GM19193 (cell line): ENCODE data around the gene HEG1.

Experiments used
- POLR2A ChIP-seq: IDR thresholded peaks from 4 replicates; pipeline ENCODE4 v1.6.1; 2011; ENCODE audit not compliant: insufficient read depth, insufficient read length; ENCODE audit errors: extremely low read depth

Gene HEG1

DNA sequence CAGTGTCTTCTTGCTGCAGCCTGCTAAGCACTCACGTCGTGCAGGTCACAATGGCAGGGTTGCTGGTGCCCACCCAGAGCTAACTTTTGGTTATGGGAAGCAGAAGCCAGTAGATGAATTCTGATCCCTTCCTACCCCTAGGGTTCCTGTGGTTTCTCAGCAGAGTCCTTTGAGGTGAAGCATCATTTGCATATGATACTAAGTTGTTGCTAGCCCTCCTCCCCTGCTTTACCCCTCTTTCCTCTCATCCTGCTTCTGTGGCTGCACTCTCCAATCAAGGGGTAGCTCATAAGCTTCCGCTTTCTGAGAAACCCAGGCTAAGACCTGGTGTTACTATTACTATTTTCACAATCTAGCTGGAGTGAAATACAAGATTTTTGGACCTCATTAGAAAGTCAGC lies 22.1 kb upstream of the HEG1 start:
- TF ChIP-seq POLR2A, result no peak

GRCh38 chr3:125076464-125076863 lies 20.7 kb upstream of the HEG1 start:
- TF ChIP-seq POLR2A, result no peak

GRCh38 chr3:125075738-125076137 lies 19.9 kb upstream of the HEG1 start:
- TF ChIP-seq POLR2A, result no peak

DNA sequence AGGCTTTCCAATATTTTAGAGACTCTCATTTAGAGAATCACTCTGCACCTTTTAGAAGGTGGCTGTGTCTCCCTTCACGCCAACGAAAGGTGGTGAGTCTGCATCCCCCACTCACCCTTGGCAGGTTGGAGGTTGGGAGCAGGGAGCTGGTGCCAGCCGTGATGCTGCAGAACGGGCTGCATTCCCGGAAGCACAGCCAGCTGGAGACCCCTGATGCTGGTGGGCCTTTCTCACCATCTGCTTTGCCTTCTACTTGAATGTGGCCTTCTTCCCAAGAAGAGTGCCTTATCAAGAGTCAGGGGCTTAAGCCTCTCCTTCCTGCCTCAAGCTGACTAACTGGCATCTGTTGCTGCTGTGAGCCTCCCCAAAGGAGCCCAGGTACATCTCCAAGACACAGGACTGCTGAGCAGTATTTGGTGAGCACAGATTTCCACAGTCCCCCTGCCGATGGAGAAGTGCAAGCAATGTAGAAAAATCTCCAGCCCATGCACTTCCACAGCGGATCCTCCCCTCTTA lies 17.7 kb upstream of the HEG1 start:
- TF ChIP-seq POLR2A, result no peak

DNA sequence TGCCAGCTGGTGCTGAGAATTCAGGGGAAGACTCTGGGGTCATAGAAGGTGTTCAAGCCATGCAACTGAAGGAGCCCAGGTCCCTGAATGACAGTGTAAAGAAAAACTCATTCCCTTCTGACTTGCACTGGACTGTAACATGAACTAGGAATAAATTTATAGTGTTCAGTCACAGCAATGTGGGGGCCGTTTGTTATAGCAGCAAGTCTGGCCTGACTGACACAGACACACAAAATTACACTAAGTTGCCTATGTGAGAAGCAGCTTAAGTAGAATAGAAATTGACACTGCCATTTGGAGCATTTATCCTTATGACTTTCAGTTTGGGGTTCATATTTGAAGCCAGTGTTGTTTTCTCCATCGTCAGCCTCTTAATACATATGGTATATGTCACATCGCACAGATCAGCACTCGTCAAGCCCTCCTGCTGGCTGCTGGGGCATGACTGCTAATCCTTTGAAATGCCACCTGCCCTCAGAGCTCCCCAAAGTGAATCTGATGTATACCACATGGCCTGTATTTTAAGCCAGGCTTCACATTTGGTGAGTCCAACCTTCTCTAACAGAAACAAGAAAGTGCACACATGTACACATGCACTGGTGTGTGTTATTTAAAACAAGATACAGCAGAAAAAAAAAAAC lies 17.1 kb upstream of the HEG1 start:
- TF ChIP-seq POLR2A, result no peak

DNA sequence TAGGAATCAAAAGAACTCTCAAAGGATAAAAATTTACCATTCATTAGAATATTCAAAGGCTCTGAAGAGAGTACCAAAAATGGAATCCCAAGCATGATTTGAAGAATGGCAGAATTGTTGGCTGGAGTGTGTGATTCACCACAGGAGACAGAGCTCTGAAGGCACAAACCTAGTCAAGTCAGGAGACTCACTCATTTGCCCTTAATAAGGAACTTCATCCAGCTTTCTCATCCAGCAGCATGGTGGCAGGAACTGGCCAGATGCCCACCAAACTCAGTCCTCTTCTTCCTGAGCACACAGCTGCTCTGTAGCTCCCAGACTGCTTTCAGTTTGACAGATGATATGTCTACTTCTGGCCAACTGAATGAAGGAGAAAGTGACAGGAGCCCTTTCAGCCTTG lies 16.5 kb upstream of the HEG1 start:
- TF ChIP-seq POLR2A, result no peak

DNA sequence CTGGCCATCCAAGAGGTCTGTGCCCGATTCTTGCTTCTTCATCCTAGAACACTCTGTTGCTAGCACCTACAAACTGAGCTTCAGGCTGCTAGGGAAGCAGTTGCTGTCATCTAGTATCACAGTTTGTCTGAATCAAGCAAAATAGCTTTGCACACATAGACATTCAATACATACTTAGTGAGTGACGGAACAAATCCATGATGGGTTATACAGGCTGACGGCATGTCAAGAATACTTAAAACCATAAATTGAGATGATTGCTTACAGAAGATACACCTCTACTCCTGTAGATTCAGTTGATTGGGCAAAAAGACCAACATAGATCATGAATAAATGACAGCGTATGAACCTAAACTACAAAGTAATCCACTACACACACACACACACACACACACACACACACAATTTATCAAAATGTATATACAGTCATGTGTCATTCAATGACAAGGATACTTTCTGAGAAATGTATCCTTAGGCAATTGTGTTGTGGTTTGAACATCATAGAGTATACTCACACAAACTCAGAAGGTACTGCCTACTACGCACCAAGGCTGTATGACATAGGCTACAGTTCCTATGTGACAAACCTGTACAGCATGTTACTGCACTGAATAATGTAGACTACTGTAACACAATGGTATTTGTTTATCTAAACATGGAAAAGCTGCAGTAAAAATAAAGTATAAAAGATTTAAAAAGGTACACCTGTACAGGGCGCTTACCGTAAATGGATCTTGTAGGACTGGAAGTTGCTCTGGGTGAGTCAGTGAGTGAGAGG lies 14.4 kb upstream of the HEG1 start:
- TF ChIP-seq POLR2A, result no peak

DNA sequence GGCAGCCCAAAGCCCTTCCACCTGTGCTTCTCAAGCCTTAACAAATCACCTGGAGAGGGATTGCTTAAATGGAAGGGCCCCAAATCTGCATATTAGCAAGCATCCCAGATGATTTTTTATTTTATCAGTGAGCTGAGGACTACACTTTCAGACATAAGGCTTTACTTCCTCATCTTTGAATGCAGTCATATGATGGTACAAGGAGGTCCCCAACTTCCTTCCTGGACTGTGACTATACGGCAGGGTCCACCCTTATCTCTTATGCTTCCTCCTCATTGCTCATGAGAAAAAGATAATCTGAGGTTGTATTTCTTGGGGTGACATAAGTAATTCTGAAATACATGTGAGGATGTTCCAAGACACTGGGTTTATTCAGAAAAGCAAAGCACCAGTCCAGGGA lies 13.7 kb upstream of the HEG1 start:
- TF ChIP-seq POLR2A, result no peak

DNA sequence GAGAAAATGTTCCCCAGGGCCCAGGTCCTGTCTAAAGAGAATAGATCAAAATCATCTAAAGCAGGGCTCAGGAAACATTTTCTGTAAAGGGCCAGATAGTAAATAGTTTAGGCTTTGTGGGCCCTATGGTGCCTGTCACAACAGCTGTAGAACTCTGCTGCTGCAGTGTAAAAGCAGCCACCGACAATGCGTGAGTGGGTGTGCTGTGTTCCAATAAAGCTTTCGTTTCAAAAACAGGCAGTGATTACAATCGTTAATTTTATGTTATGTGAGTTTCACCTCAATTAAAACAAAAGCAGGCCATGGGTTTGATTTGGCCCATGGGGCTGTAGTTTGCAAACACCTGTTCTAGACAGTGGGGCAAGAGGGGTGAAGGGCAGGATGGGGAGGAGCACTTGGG lies 12.5 kb upstream of the HEG1 start:
- TF ChIP-seq POLR2A, result no peak

- no peak for TF ChIP-seq POLR2A
Observed at GRCh38 chr3:125067225-125067624, 11.4 kb upstream of the HEG1 start.

GRCh38 chr3:125062904-125063618 lies 7.3 kb upstream of the HEG1 start:
- no peak for TF ChIP-seq POLR2A

DNA sequence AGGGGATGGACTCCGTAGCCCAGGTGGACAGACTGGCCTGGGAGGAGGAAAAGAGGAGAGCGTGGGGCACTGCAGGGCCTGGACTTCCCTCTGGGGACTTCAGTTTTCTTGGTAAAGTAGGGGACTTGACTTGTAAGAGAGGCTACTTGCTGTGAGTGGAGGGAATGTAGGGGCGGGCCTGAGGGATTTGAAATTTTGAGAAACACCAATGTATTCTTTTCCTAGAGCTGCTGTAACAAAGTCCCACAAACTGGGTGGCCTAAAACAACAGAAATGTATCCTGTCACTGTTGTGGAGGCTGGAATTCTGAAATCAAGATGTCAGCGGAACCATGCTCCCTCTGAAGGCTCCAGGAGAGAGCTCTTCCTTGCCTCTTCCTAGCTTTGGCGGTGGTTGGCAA lies 5.8 kb upstream of the HEG1 start:
- no peak for TF ChIP-seq POLR2A

- no peak for TF ChIP-seq POLR2A
Observed at GRCh38 chr3:125061170-125061569, 5.4 kb upstream of the HEG1 start.

DNA sequence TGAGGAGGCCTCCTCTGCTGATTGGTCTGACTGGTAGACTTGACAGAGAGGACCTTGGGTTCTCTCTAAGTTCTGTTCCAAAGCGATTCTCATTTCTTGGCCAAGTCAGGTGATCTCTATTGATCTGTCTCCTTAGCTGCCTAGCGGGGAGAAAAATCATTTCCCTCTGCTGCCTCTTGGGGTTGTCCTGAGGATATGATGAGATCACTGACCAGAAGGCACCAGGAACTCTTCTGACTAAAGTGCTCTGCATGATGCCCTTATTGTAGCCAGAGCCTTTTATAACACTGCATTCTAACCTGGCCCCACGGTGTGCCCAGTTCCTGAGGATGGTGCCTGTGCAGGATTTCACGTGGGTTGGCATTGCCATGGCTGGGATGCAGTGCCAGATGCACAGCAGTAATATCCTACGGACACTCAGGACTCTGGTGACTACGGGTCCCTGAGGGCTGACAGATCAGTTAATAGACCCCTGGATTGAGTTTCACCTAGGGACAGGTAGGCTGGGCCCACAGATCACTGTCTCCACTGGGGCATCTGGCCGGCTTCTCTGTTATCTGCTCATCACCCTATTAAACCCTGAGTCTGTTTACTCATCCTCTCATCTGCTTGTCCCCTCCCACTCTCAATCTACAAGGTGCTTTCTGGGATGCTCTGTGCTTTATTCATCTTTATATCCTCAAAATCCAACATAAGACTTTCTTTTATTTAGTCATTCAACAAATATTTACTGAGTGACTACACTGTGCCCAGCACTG lies 3.9 kb upstream of the HEG1 start:
- no peak for TF ChIP-seq POLR2A

DNA sequence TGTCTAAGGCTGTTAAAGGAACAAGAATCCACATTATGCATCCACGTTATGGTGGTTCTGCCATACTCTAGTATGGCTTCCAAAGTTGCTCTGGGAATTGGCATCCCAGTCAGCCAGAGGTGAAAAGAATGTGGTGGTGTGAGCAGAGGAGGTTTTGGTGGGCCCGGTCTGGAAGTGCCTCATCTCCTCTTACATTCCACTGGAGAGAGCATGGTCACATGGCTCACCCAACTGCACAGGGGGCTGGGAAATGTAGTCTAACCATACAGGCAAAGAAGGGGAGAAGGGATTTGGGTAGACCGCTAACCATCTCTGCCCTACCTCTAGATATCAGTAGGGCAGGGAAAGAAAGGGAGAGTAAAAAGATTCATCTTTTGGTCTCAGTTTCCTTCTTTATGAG lies 3.2 kb upstream of the HEG1 start:
- no peak for TF ChIP-seq POLR2A

DNA sequence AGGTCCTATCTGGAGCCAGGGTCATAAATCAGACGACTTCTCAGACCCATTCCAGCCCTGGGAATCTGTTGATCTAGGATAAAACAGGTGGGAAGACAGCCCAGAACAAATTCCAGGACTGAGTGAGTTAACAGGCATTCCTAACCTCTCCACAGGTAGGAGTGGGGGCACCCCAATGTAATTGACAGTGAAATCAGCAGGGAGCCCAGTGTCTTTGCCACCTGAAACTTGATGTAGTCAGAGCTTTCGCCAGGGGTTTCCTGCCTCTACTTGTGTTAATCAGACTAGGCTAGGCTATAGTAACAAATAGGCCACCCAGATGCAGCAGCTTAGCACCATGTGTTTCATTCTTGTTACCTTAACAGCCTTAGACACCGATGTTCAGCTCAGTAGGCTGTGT lies 2.7 kb upstream of the HEG1 start:
- TF ChIP-seq POLR2A, result no peak
